Measurements from ENCODE around the gene NEK2. TPM values are rescaled to one million over a fixed set of nuclear protein-coding genes. Genes with fewer than 3 reads are reported as not detected.
"Not testable (repeated sequence)": the region's sequence is repeated elsewhere in the genome, so short reads cannot be mapped to it uniquely, and the experiment has no call there.

NEK2 gene
- polyA plus RNA-seq, 5 donors: 10.9 to 33.6 (median 19.9) TPM

DNA sequence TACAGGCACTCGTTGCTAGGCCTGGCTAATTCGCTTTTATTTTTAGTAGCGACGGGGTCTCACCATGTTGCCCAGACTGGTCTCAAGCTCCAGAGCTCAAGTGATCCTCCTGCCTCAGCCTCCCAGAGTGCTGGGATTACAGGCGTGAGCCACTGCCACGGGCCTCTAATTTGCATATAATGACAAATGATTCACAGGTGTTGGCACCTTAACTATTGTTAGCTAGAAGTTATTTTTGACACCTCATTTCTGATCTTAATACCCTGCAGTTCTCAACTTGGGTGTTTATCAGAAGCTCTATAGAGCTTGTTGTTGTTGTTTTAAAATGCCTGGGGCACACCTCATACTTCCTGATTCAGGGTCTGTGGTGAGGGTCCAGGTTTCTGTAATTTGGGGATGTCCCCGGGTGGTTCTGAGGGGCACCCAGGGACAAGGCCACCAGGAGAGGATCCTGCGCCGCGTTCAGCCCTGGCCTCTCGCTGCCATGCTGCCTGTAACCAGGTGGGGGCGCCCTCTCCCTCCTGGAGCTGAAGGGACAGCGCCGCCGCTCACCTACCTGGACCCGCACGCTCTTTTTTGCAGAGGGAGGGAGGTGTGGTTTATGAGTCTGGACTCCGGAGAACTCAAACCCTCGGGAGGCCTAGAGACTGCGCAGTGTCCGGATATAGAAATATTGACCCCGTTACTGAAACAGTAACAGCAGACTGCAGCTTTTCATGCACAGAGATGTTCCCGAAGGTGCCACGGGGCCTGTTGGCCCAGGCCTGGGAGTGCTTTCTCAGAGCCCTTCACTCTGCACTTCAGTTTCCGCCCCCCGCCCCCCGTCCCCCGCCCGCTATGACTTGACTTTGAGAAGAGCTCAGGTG is 23.0 kb upstream of the NEK2 start:
- peak; percentile 24 to 38 for DNase-seq

GRCh38 chr1:211697356-211697755 is 21.9 kb upstream of the NEK2 start:
- DNase-seq: no peak

GRCh38 chr1:211695135-211695816 is 19.9 kb upstream of the NEK2 start:
- DNase-seq: no peak

DNA sequence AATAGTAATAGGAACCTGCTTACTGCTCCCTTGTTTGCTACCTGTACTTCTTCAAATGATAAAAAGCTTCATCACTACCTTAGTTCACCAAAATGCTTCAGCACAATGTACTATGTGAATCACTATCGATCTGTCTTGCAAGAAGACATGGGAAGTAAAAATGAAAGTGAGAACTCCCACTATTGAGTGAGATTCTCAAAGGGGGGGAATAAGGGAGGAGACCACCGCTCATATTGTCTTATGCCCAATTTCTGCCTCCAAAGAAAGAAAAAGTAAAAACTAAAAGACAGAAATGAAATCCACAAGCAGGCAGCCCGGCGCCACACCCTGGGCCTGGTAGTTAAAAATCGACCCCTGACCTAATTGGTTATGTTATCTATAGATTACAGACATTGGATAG is 18.5 kb upstream of the NEK2 start:
- not testable (repeated sequence) for DNase-seq

- DNase-seq: no peak
These were observed 13.0 kb upstream of the NEK2 start for GRCh38 chr1:211688421-211688820.

GRCh38 chr1:211687462-211688215 is 12.2 kb upstream of the NEK2 start:
- DNase-seq: no peak

- no peak for DNase-seq
These were observed 10.4 kb upstream of the NEK2 start for GRCh38 chr1:211685823-211686222.

- no peak for DNase-seq
These were observed 9.4 kb upstream of the NEK2 start for GRCh38 chr1:211684791-211685190.

DNA sequence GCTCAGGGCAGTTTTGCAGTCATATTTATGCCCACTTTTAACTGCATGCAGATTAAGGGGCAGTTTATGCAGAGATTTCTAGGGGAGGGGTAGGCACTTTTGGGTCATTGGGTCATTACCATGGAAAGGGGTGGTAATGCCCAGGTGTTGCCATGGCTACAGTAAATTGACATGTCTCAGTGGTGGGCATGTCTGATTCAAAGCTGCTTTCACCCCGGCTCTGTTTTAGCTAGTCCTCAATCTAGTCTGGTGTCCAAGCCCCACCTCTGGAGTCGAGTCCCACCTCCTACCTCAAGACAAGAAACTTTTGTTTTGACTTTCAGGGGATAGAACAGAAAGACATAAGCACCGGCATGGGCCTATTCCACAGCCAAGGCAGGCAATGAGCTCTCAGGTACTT is 8.9 kb upstream of the NEK2 start:
- no peak for DNase-seq

DNA sequence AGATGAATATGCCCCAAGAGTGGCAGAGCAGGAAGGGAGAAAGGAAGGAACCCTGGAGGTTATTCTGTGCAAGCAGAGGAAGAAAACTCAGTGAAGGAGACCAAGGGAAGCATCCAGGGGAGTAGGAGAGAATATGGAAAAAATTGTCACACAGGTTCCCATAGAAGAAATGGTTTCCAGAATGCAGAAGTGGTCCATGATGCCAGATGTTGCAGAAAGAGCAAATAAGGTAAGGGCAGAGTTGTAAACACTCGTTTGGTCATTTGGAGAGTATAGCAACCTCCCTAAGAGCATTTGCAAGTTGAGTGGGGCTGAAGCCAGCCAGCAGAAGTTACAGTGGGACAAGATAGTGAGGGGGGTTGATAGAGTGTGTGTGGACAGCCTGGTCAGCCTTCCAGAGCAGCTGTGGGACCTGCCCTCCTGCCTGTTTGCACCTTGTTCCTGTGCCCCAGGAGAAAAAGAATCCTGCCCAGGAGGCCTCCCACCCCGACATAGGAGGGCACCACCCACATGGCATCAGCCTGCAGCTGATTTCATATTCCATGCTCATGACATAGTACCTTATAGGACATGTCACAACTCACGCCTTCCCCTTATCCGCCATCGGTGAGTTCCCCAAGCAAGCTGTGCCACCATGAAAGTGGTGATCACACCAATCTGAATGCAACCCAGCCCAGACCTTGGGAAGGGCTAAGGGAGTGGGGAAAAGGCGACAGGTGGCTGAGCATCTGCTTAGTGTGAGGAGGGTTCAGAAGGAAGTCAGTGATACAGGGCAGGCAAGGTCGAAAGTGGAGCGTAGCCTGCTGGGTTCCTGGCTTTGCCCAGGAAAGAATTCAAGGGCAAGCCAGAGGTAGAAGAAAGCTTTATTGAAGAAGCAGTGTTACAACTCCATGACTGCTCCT is 8.2 kb upstream of the NEK2 start:
- DNase-seq: no peak

DNA sequence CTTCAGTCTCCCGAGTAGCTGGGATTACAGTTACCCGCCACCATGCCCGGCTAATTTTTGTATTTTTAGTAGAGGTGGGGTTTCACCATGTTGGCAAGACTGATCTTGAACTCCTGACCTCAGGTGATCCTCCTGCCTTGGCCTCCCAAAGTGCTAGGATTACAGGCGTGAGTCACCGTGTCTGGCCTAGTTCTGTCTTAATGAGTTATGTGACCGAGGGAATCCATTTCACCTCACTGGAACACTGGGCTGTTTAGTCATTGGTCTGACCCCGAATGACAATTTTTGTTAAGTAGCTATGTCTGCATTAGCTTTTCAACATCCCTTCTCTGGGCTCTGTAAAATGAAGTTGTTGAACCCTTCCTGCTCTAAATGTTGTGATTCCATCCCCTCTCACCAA is 6.8 kb upstream of the NEK2 start:
- not testable (repeated sequence) for DNase-seq

- peak; percentile 63 to 80 for DNase-seq
These were observed 5.4 kb upstream of the NEK2 start for GRCh38 chr1:211680752-211681327.

DNA sequence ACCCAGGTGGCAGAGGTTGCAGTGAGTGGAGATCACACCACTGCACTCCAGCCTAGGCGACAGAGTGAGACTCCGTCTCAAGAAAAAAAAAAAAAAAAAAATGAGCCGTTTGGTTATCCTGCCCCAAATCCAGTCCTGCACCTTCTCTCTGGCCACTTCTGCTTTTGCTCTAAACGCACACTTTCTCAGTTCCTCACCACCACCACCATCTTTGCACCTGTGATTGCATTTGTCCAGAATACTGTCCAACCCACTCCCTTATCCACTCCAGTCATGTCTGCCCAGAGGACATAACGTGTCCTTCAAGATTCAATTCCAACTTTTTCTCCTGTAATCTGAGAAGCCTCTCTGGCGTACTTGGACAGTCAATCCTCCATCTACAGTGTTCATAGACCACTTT is 2.2 kb upstream of the NEK2 start:
- DNase-seq: no peak

GRCh38 chr1:211676761-211677160 is 1.3 kb upstream of the NEK2 start:
- no peak for DNase-seq

DNA sequence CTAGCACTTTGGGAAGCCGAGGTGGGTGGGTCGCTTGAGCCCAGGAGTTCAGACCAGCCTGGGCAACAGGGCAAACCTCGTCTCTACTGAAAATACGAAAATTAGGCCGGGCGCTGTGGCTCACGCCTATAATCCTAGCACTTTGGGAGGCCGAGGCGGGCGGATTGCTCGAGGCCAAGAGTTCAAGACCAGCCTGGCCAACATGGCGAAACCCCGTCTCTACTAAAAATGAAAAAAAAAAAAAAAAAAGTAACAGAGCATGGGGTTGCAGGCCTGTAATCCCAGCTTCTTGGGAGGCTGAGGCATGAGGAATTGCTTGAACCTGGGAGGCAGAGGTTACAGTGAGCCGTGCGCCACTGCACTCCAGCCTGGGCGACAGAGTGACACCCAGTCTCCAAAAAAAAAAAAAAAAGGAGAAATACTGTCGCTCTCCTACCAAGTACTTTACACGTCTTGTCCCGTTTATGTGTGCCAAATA is 724 bp upstream of the NEK2 start:
- DNase-seq: no peak

DNA sequence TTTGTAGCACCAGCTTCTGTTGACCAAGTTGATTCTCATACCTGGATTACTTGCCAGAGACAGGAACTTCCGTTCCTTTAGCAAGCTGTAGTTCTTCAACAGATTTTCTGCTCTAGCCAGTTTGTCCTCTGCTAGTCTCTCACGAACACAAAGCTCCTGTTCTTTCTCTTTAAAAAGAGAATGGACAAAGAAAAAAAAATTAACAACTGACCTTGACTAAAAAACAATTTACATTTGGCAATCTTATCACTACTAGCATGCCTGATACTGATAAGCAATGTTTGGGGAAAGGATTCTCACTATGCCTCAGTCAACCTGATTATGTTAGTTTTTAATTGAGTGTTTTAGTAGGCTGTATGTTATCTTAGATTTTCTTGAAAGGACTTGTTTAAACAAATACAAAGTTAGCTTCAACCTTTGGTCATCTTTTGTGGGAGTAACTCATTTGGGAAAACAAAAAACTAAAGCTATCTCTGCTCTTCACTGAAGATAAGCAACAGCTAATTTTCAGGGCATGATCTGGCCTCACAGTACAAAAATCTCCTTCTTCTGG is 8.3 kb downstream of the NEK2 start:
- DNase-seq: no peak

DNA sequence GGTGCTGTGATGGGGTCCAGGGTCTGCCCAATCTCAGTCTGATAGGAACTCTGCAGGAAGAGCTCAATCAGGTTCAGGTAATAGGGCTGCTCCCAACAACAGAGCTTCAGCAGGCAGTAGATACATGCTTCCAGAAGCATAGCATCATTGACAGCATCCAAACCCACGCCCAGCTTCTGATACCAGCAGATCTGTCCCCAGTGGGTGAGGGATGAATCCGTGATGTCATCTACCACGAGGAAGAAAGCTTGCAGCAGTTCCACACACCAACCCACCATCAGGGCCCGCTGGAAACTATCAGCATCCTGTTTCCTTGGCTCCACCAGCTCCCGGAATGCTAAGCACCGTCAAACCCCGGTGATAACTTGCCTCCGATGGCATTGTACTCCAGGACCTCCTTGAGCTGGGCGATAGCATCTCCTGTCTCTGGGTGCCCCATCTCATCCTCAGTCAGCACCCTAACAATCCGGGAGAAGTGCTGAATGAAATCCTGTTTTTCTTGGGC is 14.7 kb downstream of the NEK2 start:
- DNase-seq: no peak

GRCh38 chr1:211656728-211657127 is 18.7 kb downstream of the NEK2 start:
- no peak for DNase-seq

GRCh38 chr1:211654838-211655787 is 20.3 kb downstream of the NEK2 start:
- peak; percentile 81 to 86 for DNase-seq
